Omental fat pad (tissue), 4 donors: ENCODE measurements around the gene SRGAP1. TPM values are rescaled to one million over a fixed set of nuclear protein-coding genes. Genes with fewer than 3 reads are reported as not detected.

Experiments used
- ATAC-seq: fragments of 150-250 bp; one replicate; pipeline ENCODE4 v1.9.1; 2016; ENCODE audit warnings: mild to moderate bottlenecking, moderate library complexity; ENCODE audit not compliant: low FRiP score
- DNase-seq: peaks from one replicate; pipeline ENCODE4 v3.0.0-alpha.2; 2019; ENCODE audit warnings: low spot score
- CTCF ChIP-seq, 3 donors: fragments of 450-650 bp; IDR thresholded peaks; one replicate each; pipeline ENCODE4 v1.5.1; 2016 to 2017; ENCODE audit warnings: antibody characterized with exemption in 3 of 3, mild to moderate bottlenecking in 3 of 3, moderate library complexity in 2 of 3
- total RNA-seq, 4 donors: library from RNA; depleted of rRNA; stranded (reverse); fragments of >200 nt; gene quantifications; one replicate each; pipeline ENCODE4 v1.1.0, GENCODE V29; 2016

Gene SRGAP1
- total RNA-seq, 4 donors from 2014 or later: 10.6 to 69.1 (median 12.9) TPM

GRCh38 chr12:64085154-64085553 is 240.7 kb downstream of the SRGAP1 start:
- ATAC-seq (no peak), DNase-seq (no peak)
- no peak for TF ChIP-seq CTCF (IDR thresholded peaks at IDR 0.05)

- no peak for TF ChIP-seq CTCF (IDR thresholded peaks at IDR 0.05)
Observed at GRCh38 chr12:64085996-64086395, 241.5 kb downstream of the SRGAP1 start.

GRCh38 chr12:64086946-64087345 is 242.4 kb downstream of the SRGAP1 start:
- ATAC-seq (no peak), DNase-seq (no peak)
- TF ChIP-seq CTCF (IDR thresholded peaks at IDR 0.05): no peak

More at GRCh38 chr12:64085996-64086395, 241.5 kb downstream of the SRGAP1 start:
- ATAC-seq: no peak
- DNase-seq: no peak

GRCh38 chr12:64087761-64088160 is 243.3 kb downstream of the SRGAP1 start:
- DNase-seq: no peak
- TF ChIP-seq CTCF (IDR thresholded peaks at IDR 0.05): no peak
- no peak for ATAC-seq

GRCh38 chr12:64088431-64089349 is 244.2 kb downstream of the SRGAP1 start:
- TF ChIP-seq CTCF (IDR thresholded peaks at IDR 0.05): no peak
- DNase-seq (no peak), ATAC-seq (peak; percentile 92)

- TF ChIP-seq CTCF (IDR thresholded peaks at IDR 0.05): no peak
- ATAC-seq: no peak
- no peak for DNase-seq
Observed at GRCh38 chr12:64090047-64090446, 245.5 kb downstream of the SRGAP1 start.

GRCh38 chr12:64091186-64091585 is 246.7 kb downstream of the SRGAP1 start:
- no peak for TF ChIP-seq CTCF (IDR thresholded peaks at IDR 0.05)
- ATAC-seq (no peak), DNase-seq (no peak)
